ENCODE results near the gene KRT26. TPM values are rescaled to one million over a fixed set of nuclear protein-coding genes. Genes with fewer than 3 reads are reported as not detected.

KRT26 gene
- total and polyA plus RNA-seq, 2 experiments from 2014 or later = not detected

DNA sequence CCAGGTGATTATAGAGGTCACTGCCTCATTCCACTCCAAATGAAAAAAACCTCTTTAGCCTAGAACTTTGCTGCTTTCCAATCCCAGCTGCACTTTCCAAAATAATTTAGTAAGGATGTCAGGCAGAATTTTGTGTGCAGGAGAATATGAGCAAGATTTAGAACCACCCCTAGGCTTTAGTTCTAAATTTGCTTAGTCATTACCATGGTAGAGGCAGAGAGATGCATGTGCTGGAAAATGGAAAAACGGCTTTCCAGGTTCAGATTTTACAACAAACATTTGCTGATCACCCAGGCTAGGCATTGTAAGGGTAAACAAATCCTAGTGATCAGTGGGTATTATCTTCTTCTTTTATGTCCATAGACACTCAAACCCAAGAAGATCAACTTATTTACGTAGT, 6.3 kb downstream of the KRT26 start:
- Histone ChIP-seq H3K4me3 (no peak overlapping the region), H3K36me3 (no peaks in the 10 kb centered on the region), H3K27me3 (no peaks in the 10 kb centered on the region), H3K4me1 (ENCODE audit: low read depth) (no peaks in the 10 kb centered on the region), H3K9me3 (ENCODE audit: low read depth) (no peaks in the 10 kb centered on the region), H3K27ac (no peak overlapping the region)
- no peak for TF ChIP-seq CTCF (IDR thresholded peaks at IDR 0.05; ENCODE audit: low read depth, low read length)
- no peak for DNase-seq (ENCODE audit: low read depth in 1 of 2, low spot score in 1 of 2)

DNA sequence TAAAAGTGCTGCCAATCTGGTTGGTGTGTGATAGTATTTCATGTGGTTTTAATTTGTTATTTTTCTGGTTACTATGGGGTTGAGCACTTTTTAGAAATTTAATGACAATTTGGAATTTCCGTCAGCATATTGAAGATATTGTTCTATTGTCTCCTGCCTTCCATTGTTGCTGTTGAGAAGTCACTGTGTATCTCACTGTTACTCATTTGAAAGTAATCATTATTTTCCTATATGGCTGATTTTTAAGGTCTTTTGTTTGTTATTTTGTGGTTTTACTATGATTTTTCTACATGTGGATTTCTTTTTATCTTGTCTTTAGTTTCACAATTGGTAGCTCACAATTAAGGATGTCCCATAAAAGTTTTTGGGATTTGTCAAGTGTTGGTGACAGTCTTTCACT, 8.2 kb downstream of the KRT26 start:
- Histone ChIP-seq H3K27me3 (no peaks in the 10 kb centered on the region), H3K4me1 (ENCODE audit: low read depth) (no peaks in the 10 kb centered on the region), H3K9me3 (ENCODE audit: low read depth) (no peaks in the 10 kb centered on the region), H3K27ac (no peak overlapping the region), H3K4me3 (no peak overlapping the region), H3K36me3 (no peaks in the 10 kb centered on the region)
- TF ChIP-seq CTCF (IDR thresholded peaks at IDR 0.05; ENCODE audit: low read depth, low read length) = no peak
- no peak for DNase-seq (ENCODE audit: low read depth in 1 of 2, low spot score in 1 of 2)

- no peaks in the 10 kb centered on the region for H3K27me3 ChIP-seq
- H3K9me3 ChIP-seq (ENCODE audit: low read depth) = no peaks in the 10 kb centered on the region
- no peak overlapping the region for H3K4me3 ChIP-seq
- no peaks in the 10 kb centered on the region for H3K4me1 ChIP-seq (ENCODE audit: low read depth)
- no peak for DNase-seq (ENCODE audit: low read depth in 1 of 2, low spot score in 1 of 2)
- H3K36me3 ChIP-seq = no peaks in the 10 kb centered on the region
- H3K27ac ChIP-seq = no peak overlapping the region
- TF ChIP-seq CTCF (IDR thresholded peaks at IDR 0.05; ENCODE audit: low read depth, low read length) = no peak
These were observed 11.6 kb downstream of the KRT26 start for GRCh38 chr17:40760105-40761016.

GRCh38 chr17:40755231-40755630, 16.8 kb downstream of the KRT26 start, which contains the start of gene KRT25:
Gene KRT25 (minus strand): TSS chr17:40755331. CDS start chr17:40755271, 60 bp downstream.
- DNase-seq (ENCODE audit: low read depth in 1 of 2, low spot score in 1 of 2) = no peak
- H3K9me3 ChIP-seq (ENCODE audit: low read depth) = no peaks in the 10 kb centered on the region
- H3K4me1 ChIP-seq (ENCODE audit: low read depth) = no peaks in the 10 kb centered on the region
- no peaks in the 10 kb centered on the region for H3K36me3 ChIP-seq
- no peak within 1 kb of the TSS for H3K4me3 ChIP-seq
- TF ChIP-seq CTCF (IDR thresholded peaks at IDR 0.05; ENCODE audit: low read depth, low read length) = no peak
- no peak within 1 kb of the TSS for H3K27ac ChIP-seq
- no peaks in the 10 kb centered on the region for H3K27me3 ChIP-seq

DNA sequence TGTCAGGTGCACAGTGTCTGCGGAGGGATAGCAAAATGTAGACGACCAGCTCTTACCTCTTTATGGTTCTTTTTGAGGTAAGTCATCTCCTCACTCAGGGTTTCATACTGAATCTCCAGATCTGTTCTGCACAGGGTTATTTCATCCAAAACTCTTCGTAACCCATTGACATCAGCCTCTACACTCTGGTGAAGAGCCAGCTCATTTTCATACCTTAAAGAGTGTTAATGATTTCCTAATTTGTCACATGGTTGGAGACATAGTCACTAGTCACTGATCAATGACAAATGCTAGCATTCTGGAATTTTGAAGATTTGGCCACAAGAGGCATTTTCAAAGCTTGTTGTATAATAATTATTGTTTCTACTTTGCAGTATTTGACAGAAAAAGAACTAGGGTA, 18.2 kb downstream of the KRT26 start:
- Histone ChIP-seq H3K27ac (no peak overlapping the region), H3K9me3 (ENCODE audit: low read depth) (no peaks in the 10 kb centered on the region), H3K4me3 (no peak overlapping the region), H3K36me3 (no peaks in the 10 kb centered on the region), H3K27me3 (no peaks in the 10 kb centered on the region), H3K4me1 (ENCODE audit: low read depth) (no peaks in the 10 kb centered on the region)
- DNase-seq (ENCODE audit: low read depth in 1 of 2, low spot score in 1 of 2) = no peak
- TF ChIP-seq CTCF (IDR thresholded peaks at IDR 0.05; ENCODE audit: low read depth, low read length) = no peak
